Breast epithelium (tissue), 4 donors: ENCODE data around the gene CEP120. TPM values are rescaled to one million over a fixed set of nuclear protein-coding genes. Genes with fewer than 3 reads are reported as not detected.

Experiments
- DNase-seq, 2 donors: peaks; one replicate each; pipeline ENCODE4 v3.0.0-alpha.2; 2019; ENCODE audit warnings: low spot score in 2 of 2
- H3K27ac ChIP-seq, 2 donors: fragments of 200-600 bp; sonication (generic) in 1 of 2; one replicate each; pipeline ENCODE4 v1.5.1; 2016 to 2019; ENCODE audit warnings: mild to moderate bottlenecking in 1 of 2
- H3K27me3 ChIP-seq, 2 donors: fragments of 200-600 bp; sonication (generic) in 1 of 2; one replicate each; pipeline versions ENCODE4 v1.5.1 to v1.6.0; 2017 to 2019; ENCODE audit warnings: control low read depth in 1 of 2, mild to moderate bottlenecking in 1 of 2
- H3K36me3 ChIP-seq: fragments of 200-600 bp; one replicate; pipeline ENCODE4 v1.5.1; 2019
- H3K4me1 ChIP-seq, 2 donors: fragments of 200-600 bp; sonication (generic); one replicate each; pipeline ENCODE4 v1.5.1; 2016 to 2019; ENCODE audit warnings: control low read depth in 1 of 2
- H3K4me3 ChIP-seq, 3 donors: fragments of 200-600 bp; sonication (generic); 1 replicate in 2 of 3; 2 replicates in 1 of 3; pipeline ENCODE4 v1.5.1; 2016 to 2019; ENCODE audit warnings: mild to moderate bottlenecking in 3 of 3, moderate library complexity in 2 of 3
- H3K9me3 ChIP-seq, 2 donors: fragments of 200-600 bp; sonication (generic) in 1 of 2; one replicate each; pipeline ENCODE4 v1.5.1; 2016 to 2019; ENCODE audit warnings: control low read depth in 1 of 2
- POLR2A ChIP-seq: fragments of 450-650 bp; IDR thresholded peaks from one replicate; pipeline ENCODE4 v1.6.1; 2016; ENCODE audit warnings: antibody characterized with exemption, mild to moderate bottlenecking, moderate library complexity
- POLR2AphosphoS5 ChIP-seq, 3 donors: sonication (generic); formaldehyde crosslinking; IDR thresholded peaks; one replicate each; pipeline ENCODE4 v1.6.1; 2017; ENCODE audit warnings: antibody characterized with exemption in 3 of 3
- intact Hi-C: fragments of 100-400 bp; cut with DNase I; formaldehyde crosslinking; loops from one replicate; pipeline ENCODE4 v1.15.1; 2023; ENCODE audit warnings: low total_unique reads
- total RNA-seq, 3 donors: library from RNA; depleted of rRNA; stranded (reverse); fragments of >200 nt; gene quantifications; one replicate each; pipeline ENCODE4 v1.1.0, GENCODE V29; 2016
- TF ChIP-seq, protein P1 (sequence below), 3 donors: fragments of 450-650 bp; IDR thresholded peaks; one replicate each; pipeline ENCODE4 v1.5.1; 2016 to 2017; ENCODE audit warnings: antibody characterized with exemption in 3 of 3, mild to moderate bottlenecking in 3 of 3, moderate library complexity in 3 of 3

Gene CEP120
- total RNA-seq, 3 donors from 2014 or later, result 18.7 to 30.7 (median 23.3) TPM

DNA sequence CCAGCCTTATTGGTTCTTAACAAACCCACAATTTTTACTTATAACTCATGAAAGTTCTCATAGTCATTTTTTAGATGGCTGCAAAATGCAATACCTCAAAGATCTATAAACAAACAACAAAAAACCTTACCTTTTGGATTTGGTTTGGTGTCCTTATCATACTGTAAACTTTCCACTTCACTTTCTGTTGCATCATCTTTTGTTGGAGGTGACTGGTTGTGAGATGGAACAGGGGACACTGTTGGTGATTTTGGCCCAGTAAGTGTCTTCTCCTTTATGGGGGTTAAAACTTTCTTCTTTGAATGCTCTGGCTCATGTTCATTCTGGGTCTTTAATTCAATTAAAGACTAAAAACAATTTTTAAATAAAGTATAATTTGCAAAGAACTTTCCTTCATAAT, 33.4 kb downstream of the CEP120 start:
- TF ChIP-seq POLR2A (no peak), POLR2AphosphoS5 (IDR thresholded peaks at IDR 0.05) (no peak)
- TF ChIP-seq, protein P1, sequence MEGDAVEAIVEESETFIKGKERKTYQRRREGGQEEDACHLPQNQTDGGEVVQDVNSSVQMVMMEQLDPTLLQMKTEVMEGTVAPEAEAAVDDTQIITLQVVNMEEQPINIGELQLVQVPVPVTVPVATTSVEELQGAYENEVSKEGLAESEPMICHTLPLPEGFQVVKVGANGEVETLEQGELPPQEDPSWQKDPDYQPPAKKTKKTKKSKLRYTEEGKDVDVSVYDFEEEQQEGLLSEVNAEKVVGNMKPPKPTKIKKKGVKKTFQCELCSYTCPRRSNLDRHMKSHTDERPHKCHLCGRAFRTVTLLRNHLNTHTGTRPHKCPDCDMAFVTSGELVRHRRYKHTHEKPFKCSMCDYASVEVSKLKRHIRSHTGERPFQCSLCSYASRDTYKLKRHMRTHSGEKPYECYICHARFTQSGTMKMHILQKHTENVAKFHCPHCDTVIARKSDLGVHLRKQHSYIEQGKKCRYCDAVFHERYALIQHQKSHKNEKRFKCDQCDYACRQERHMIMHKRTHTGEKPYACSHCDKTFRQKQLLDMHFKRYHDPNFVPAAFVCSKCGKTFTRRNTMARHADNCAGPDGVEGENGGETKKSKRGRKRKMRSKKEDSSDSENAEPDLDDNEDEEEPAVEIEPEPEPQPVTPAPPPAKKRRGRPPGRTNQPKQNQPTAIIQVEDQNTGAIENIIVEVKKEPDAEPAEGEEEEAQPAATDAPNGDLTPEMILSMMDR (IDR thresholded peaks at IDR 0.05), result no peak
- Histone ChIP-seq H3K27ac (no peak overlapping the region), H3K9me3 (no peaks in the 10 kb centered on the region), H3K4me1 (no peaks in the 10 kb centered on the region), H3K27me3 (no peaks in the 10 kb centered on the region), H3K4me3 (no peak overlapping the region), H3K36me3 (peaks cover 6% of the 10 kb centered on the region)
- DNase-seq, result no peak
- intact Hi-C loops, result no loop called here

DNA sequence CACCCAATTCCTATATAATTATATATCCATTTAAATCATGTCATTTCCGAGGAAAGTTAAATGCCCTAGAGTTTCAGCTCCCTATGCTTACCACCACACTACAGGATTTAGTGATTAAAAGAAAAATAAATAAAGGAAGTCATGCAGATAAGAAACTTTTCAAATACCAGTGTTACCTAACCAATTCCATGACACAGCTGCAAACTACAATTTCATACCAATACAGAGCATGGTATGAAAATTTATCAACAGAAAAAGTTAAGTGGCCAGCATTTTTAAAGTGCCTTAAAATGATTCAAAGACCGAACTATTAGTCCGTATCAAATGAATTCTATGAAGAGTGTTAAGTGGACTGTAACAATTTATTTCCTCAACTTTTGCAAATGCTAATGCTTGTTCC, 35.9 kb downstream of the CEP120 start:
- intact Hi-C loops, result no loop called here
- H3K36me3 ChIP-seq, result peaks cover 6% of the 10 kb centered on the region
- TF ChIP-seq POLR2AphosphoS5 (IDR thresholded peaks at IDR 0.05), result no peak
- TF ChIP-seq, protein P1 (IDR thresholded peaks at IDR 0.05), result no peak
- TF ChIP-seq POLR2A, result no peak
- DNase-seq, result no peak
- H3K4me1 ChIP-seq, result no peaks in the 10 kb centered on the region
- no peaks in the 10 kb centered on the region for H3K9me3 ChIP-seq
- no peaks in the 10 kb centered on the region for H3K27me3 ChIP-seq
- H3K4me3 ChIP-seq, result no peak overlapping the region
- no peak overlapping the region for H3K27ac ChIP-seq

DNA sequence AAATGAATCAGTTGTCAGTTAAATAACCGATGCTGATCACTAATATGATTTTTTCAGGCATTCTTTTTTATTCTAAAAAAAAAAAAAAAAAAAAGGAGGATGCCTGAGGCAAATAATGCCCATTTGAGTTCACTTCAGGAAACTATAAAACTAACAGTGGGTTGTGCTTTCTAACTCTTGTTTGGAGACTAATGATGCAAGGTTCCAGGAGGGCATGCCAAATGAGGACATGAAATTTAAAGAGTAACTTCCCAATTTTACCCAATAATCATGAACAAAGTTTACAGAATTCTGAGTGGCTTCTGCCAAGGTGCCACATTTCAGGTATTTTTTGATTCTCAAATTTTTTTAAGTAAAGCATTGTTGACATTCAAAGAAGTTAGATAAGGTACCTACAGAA, 41.0 kb downstream of the CEP120 start:
- no peaks in the 10 kb centered on the region for H3K9me3 ChIP-seq
- no peaks in the 10 kb centered on the region for H3K4me1 ChIP-seq
- no peaks in the 10 kb centered on the region for H3K36me3 ChIP-seq
- H3K27ac ChIP-seq, result no peak overlapping the region
- intact Hi-C loops, result no loop called here
- H3K4me3 ChIP-seq, result no peak overlapping the region
- DNase-seq, result no peak
- H3K27me3 ChIP-seq, result no peaks in the 10 kb centered on the region
- TF ChIP-seq, protein P1 (IDR thresholded peaks at IDR 0.05), result no peak
- no peak for TF ChIP-seq POLR2AphosphoS5 (IDR thresholded peaks at IDR 0.05)
- TF ChIP-seq POLR2A, result no peak

DNA sequence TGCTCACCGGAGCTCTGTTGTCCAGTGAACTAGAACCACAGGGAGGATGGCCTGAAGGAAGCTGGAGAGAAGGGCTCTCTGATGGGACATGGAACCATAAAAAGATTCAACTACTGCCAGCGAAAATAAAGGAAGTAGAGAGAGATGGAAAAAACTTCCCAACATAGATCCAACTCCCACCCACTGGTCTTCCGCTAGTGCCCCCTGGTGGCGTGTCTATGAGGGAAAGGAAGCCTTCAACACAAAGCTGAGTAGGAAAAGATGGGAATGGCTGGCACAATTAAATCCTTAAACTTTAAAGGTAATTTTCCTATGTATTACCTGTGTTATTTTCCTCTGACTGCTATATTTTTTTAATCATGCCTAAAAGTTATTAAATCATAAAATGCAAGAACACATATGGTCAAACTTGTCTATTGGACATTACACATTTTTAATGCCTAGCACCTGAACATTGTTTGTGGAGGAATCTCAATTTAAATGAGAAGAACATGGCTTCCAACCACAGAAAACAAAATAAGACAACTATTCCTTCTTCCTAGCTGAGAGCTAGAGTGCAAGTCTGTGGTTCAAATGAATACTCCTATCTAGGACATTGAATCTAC, 51.5 kb downstream of the CEP120 start:
- no peaks in the 10 kb centered on the region for H3K9me3 ChIP-seq
- DNase-seq, result no peak
- H3K4me1 ChIP-seq, result no peaks in the 10 kb centered on the region
- TF ChIP-seq, protein P1 (IDR thresholded peaks at IDR 0.05), result no peak
- no peak for TF ChIP-seq POLR2AphosphoS5 (IDR thresholded peaks at IDR 0.05)
- no peak for TF ChIP-seq POLR2A
- H3K36me3 ChIP-seq, result no peaks in the 10 kb centered on the region
- intact Hi-C loops, result no loop called here
- no peaks in the 10 kb centered on the region for H3K27me3 ChIP-seq
- H3K4me3 ChIP-seq, result no peak overlapping the region
- H3K27ac ChIP-seq, result no peak overlapping the region

DNA sequence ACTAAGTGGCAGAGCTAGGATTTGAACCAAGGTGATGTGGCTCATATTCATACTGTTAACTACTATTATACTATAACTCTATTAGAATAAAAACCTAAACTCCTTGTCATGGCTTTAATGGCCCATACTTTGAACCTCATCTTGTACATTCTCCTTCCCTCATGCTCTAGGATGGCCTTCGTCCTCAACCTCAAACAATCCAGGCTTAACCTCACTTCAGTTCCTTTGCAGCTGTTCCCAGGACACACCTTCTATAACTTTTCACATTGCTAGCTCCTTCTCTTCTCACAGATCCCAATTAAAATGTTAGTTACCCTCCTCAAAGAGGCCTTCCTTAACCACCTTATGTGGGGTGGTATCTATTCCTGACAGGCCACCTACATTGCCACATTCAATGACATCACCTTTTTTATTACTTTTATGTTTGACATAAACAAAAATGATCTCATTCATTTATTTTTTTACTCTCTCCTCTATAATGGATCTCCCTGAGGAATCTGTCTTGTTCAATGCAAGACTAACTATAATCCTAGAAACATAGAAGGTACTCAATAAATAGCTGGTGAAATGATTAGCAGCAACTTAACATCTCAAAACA, 53.7 kb downstream of the CEP120 start:
- no peaks in the 10 kb centered on the region for H3K4me1 ChIP-seq
- TF ChIP-seq POLR2AphosphoS5 (IDR thresholded peaks at IDR 0.05) (no peak), POLR2A (no peak)
- TF ChIP-seq, protein P1 (IDR thresholded peaks at IDR 0.05), result no peak
- H3K9me3 ChIP-seq, result no peaks in the 10 kb centered on the region
- H3K27me3 ChIP-seq, result no peaks in the 10 kb centered on the region
- H3K36me3 ChIP-seq, result no peaks in the 10 kb centered on the region
- H3K27ac ChIP-seq, result no peak overlapping the region
- H3K4me3 ChIP-seq, result no peak overlapping the region
- no peak for DNase-seq
- intact Hi-C loops, result no loop called here
